Osteoblast (primary cell): ENCODE measurements around the gene ATP8B4. TPM values are rescaled to one million over a fixed set of nuclear protein-coding genes. Genes with fewer than 3 reads are reported as not detected.
A peak's percentile ranks its signal among the peaks of the same experiment; 100 is the strongest.
"Not testable (repeated sequence)": the region's sequence is repeated elsewhere in the genome, so short reads cannot be mapped to it uniquely, and the experiment has no call there.

Experiments used
- DNase-seq: peaks from one replicate; pipeline ENCODE4 v3.0.0; 2011; ENCODE audit warnings: low spot score, mixed read lengths; ENCODE audit not compliant: insufficient read length; ENCODE audit errors: missing footprints
- H2AFZ ChIP-seq: 2 replicates; pipeline ENCODE4 v1.6.0; 2011; ENCODE audit warnings: mild to moderate bottlenecking, low read length
- H3K27ac ChIP-seq: 2 replicates; pipeline ENCODE4 v1.5.1; 2011; ENCODE audit warnings: mild to moderate bottlenecking, low read depth, low read length, moderate library complexity
- H3K27me3 ChIP-seq: 2 replicates; pipeline ENCODE4 v1.6.0; 2012; ENCODE audit warnings: mild to moderate bottlenecking, control low read depth, inconsistent platforms, low read length, moderate library complexity; ENCODE audit not compliant: insufficient read depth
- H3K36me3 ChIP-seq: 2 replicates; pipeline ENCODE4 v1.5.1; 2011; ENCODE audit warnings: mild to moderate bottlenecking, low read length, control low read depth, moderate library complexity; ENCODE audit not compliant: insufficient read depth
- H3K4me1 ChIP-seq: 2 replicates; pipeline ENCODE4 v1.5.1; 2011; ENCODE audit warnings: mild to moderate bottlenecking, low read length, control low read depth, moderate library complexity; ENCODE audit not compliant: insufficient read depth
- H3K4me2 ChIP-seq: 2 replicates; pipeline ENCODE4 v1.6.0; 2011; ENCODE audit warnings: mild to moderate bottlenecking, low read length; ENCODE audit not compliant: insufficient read depth
- H3K4me3 ChIP-seq: fragments of 200-600 bp; sonication (generic); 3 replicates; pipeline ENCODE4 v1.5.1; 2012; ENCODE audit warnings: mild to moderate bottlenecking, low read length, inconsistent platforms; ENCODE audit not compliant: insufficient read depth
- H3K79me2 ChIP-seq: 2 replicates; pipeline ENCODE4 v1.6.0; 2012; ENCODE audit warnings: mild to moderate bottlenecking, low read length, control low read depth, inconsistent platforms; ENCODE audit not compliant: insufficient read depth
- H3K9me3 ChIP-seq: 2 replicates; pipeline ENCODE4 v1.5.1; 2011; ENCODE audit warnings: low read depth, low read length, control low read depth
- H4K20me1 ChIP-seq: 2 replicates; pipeline ENCODE4 v1.6.0; 2012; ENCODE audit warnings: mild to moderate bottlenecking, low read length, control low read depth; ENCODE audit not compliant: insufficient read depth
- total RNA-seq: library from RNA; depleted of rRNA; stranded (reverse); fragments of >200 nt; gene quantifications from 2 replicates; pipeline ENCODE4 v1.2.3, GENCODE V29; 2012
- TF ChIP-seq, protein P1 (sequence below): IDR thresholded peaks from 2 replicates; pipeline ENCODE4 v1.5.1; 2011; ENCODE audit warnings: mild to moderate bottlenecking, low read depth, low read length, moderate library complexity; ENCODE audit errors: extremely low read depth

Gene ATP8B4
- total RNA-seq, 1 donor = 1.1 TPM

DNA sequence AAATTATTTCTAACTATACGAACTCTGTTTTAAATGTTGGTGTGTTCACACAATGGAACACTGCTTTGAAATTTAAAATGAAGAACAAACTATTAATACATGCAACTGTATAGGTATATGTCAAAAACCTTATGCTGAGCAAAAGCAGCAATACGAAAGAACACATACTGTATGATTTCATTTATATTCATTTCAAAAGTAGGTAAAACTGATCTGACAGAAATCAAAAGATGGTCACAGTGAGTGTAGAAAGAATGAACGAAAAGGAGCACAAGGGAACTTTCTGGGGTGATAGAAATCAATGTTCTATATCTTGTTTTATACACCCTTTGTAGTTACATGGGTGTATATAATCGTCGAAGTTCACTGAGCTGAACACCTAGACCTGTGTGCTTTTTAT lies 12.6 kb downstream of the ATP8B4 start:
- Histone ChIP-seq H3K4me3 (no peak overlapping the region), H3K9me3 (no peaks in the 10 kb centered on the region), H3K27ac (no peak overlapping the region), H3K27me3 (no peaks in the 10 kb centered on the region), H4K20me1 (no peaks in the 10 kb centered on the region), H2AFZ (no peak overlapping the region), H3K4me2 (no peak overlapping the region), H3K36me3 (no peaks in the 10 kb centered on the region), H3K4me1 (peaks cover 9% of the 10 kb centered on the region), H3K79me2 (no peaks in the 10 kb centered on the region)
- DNase-seq = no peak
- TF ChIP-seq, protein P1, sequence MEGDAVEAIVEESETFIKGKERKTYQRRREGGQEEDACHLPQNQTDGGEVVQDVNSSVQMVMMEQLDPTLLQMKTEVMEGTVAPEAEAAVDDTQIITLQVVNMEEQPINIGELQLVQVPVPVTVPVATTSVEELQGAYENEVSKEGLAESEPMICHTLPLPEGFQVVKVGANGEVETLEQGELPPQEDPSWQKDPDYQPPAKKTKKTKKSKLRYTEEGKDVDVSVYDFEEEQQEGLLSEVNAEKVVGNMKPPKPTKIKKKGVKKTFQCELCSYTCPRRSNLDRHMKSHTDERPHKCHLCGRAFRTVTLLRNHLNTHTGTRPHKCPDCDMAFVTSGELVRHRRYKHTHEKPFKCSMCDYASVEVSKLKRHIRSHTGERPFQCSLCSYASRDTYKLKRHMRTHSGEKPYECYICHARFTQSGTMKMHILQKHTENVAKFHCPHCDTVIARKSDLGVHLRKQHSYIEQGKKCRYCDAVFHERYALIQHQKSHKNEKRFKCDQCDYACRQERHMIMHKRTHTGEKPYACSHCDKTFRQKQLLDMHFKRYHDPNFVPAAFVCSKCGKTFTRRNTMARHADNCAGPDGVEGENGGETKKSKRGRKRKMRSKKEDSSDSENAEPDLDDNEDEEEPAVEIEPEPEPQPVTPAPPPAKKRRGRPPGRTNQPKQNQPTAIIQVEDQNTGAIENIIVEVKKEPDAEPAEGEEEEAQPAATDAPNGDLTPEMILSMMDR = no peak

DNA sequence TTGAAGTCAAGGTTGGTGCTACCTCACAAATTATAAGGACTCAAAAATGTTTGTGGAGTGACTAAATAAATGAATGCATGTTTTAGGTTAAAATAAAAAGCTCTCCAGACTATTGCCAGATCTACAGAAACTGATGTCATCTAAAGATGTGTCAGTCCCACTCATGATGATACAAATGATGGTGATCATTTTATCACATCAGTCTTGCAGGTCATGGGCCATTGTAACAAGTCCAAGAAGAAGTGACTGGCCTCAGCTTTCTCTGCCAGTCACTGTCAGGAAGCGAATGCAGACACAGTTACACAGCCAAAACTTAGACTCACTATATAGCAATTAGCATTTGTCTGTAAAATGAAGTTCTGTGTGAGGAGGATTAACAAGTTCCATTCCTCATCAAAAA lies 18.5 kb downstream of the ATP8B4 start:
- peak; percentile 48 for DNase-seq
- TF ChIP-seq, protein P1 = no peak
- no peak overlapping the region for H3K27ac ChIP-seq
- H2AFZ ChIP-seq = no peak overlapping the region
- no peaks in the 10 kb centered on the region for H3K36me3 ChIP-seq
- H3K9me3 ChIP-seq = no peaks in the 10 kb centered on the region
- H4K20me1 ChIP-seq = no peaks in the 10 kb centered on the region
- H3K4me2 ChIP-seq = no peak overlapping the region
- peaks cover 5% of the 10 kb centered on the region for H3K4me1 ChIP-seq
- H3K4me3 ChIP-seq = no peak overlapping the region
- H3K27me3 ChIP-seq = no peaks in the 10 kb centered on the region
- no peaks in the 10 kb centered on the region for H3K79me2 ChIP-seq

DNA sequence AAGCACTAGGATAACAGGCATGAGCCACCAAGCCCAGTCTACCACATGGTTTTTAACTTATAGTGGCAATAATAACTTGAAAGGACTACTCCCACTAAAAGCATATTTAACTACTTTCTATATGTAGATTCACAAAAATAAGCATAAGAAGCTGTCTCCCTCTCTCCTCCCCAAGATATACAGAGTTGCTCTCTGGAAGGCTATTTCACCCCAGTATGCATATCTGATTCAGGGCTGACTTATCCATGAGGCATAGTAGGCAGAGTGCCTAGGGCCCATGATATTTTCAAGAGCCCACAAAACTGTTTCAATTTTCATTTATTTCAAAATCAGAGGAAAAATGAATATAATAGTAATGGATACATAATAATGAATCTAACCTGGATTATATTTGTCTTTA lies 20.5 kb downstream of the ATP8B4 start:
- H4K20me1 ChIP-seq = no peaks in the 10 kb centered on the region
- TF ChIP-seq, protein P1 = no peak
- H3K79me2 ChIP-seq = no peaks in the 10 kb centered on the region
- H3K4me1 ChIP-seq = peaks cover 5% of the 10 kb centered on the region
- no peak overlapping the region for H3K27ac ChIP-seq
- no peaks in the 10 kb centered on the region for H3K36me3 ChIP-seq
- no peaks in the 10 kb centered on the region for H3K27me3 ChIP-seq
- H3K4me3 ChIP-seq = no peak overlapping the region
- no peaks in the 10 kb centered on the region for H3K9me3 ChIP-seq
- peak; percentile 3 for DNase-seq
- H2AFZ ChIP-seq = no peak overlapping the region
- H3K4me2 ChIP-seq = no peak overlapping the region

- Histone ChIP-seq H3K79me2 (no peaks in the 10 kb centered on the region), H2AFZ (no peak overlapping the region), H3K27me3 (no peaks in the 10 kb centered on the region), H3K4me2 (no peak overlapping the region), H3K4me1 (peaks cover 5% of the 10 kb centered on the region), H3K4me3 (no peak overlapping the region), H4K20me1 (no peaks in the 10 kb centered on the region), H3K36me3 (no peaks in the 10 kb centered on the region), H3K27ac (no peak overlapping the region), H3K9me3 (no peaks in the 10 kb centered on the region)
- DNase-seq = no peak
- TF ChIP-seq, protein P1 = no peak
Measured at GRCh38 chr15:50095938-50096821, 22.9 kb downstream of the ATP8B4 start.

DNA sequence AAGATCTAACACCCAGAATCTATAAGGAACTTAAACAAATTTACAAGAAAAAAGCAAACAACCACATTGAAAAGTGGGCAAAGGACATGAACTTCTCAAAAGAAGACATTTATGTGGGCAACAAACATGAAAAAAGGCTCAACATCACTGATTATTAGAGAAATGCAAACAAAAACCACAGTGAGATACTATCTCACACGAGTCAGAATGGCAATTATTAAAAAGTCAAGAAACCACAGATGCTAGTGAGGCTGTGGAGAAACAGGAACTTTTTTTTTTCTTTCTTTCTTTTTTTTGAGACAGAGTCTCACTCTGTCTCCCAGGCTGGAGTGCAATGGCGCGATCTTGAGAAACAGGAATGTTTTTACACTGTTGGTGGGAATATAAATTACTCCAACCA lies 29.6 kb downstream of the ATP8B4 start:
- not testable (repeated sequence) for H3K4me1 ChIP-seq, H3K27me3 ChIP-seq, H3K4me2 ChIP-seq

More for the DNA sequence above, 29.6 kb downstream of the ATP8B4 start:
- H3K9me3 ChIP-seq, H3K79me2 ChIP-seq, H3K27ac ChIP-seq, H3K36me3 ChIP-seq, H4K20me1 ChIP-seq, H2AFZ ChIP-seq, H3K4me3 ChIP-seq, DNase-seq: not testable (repeated sequence)
